GM23338 (cell line): Measurements from ENCODE around the gene TRAF5. TPM values are rescaled to one million over a fixed set of nuclear protein-coding genes. Genes with fewer than 3 reads are reported as not detected.

Source experiments
- ATAC-seq: fragments of 200-7000 bp; cut with Tn5 transposase; 3 replicates; pipeline ENCODE4 v1.9.1; 2020
- DNase-seq: peaks from one replicate; pipeline ENCODE4 v3.0.0-alpha.2; 2015; ENCODE audit warnings: low spot score
- H2AFZ ChIP-seq: fragments of 200-600 bp; sonication (generic); 2 replicates; pipeline ENCODE4 v1.8.0; 2016; ENCODE audit warnings: antibody characterized with exemption, mild to moderate bottlenecking, moderate library complexity
- H3F3A ChIP-seq: fragments of 200-600 bp; sonication (generic); replicated peaks from 2 replicates; pipeline ENCODE4 v1.8.0; 2017; ENCODE audit warnings: antibody characterized with exemption, mixed run types, low read depth
- H3K27ac ChIP-seq: fragments of 200-600 bp; sonication (generic); 2 replicates; pipeline ENCODE4 v1.6.1; 2016; ENCODE audit warnings: low read depth
- H3K27me3 ChIP-seq: fragments of 200-600 bp; sonication (generic); 2 replicates; pipeline ENCODE4 v1.8.0; 2016; ENCODE audit warnings: mild to moderate bottlenecking, mixed run types, moderate library complexity; ENCODE audit not compliant: insufficient read depth
- H3K36me3 ChIP-seq: fragments of 200-600 bp; sonication (generic); 2 replicates; pipeline ENCODE4 v1.8.0; 2016; ENCODE audit warnings: mild to moderate bottlenecking; ENCODE audit not compliant: insufficient read depth
- H3K4me1 ChIP-seq: fragments of 200-600 bp; sonication (generic); 2 replicates; pipeline ENCODE4 v1.8.0; 2016; ENCODE audit warnings: mild to moderate bottlenecking, moderate library complexity; ENCODE audit not compliant: insufficient read depth
- H3K4me2 ChIP-seq: fragments of 200-600 bp; sonication (generic); 2 replicates; pipeline ENCODE4 v1.7.1; 2017; ENCODE audit warnings: mixed run types
- H3K4me3 ChIP-seq: fragments of 200-600 bp; sonication (generic); 2 replicates; pipeline ENCODE4 v1.6.1; 2016; ENCODE audit warnings: mixed run types
- H3K79me2 ChIP-seq: fragments of 200-600 bp; sonication (generic); replicated peaks from 2 replicates; pipeline ENCODE4 v1.8.0; 2017; ENCODE audit warnings: mild to moderate bottlenecking; ENCODE audit not compliant: insufficient read depth
- H3K9me2 ChIP-seq: fragments of 200-600 bp; sonication (generic); 2 replicates; pipeline ENCODE4 v1.8.0; 2017; ENCODE audit not compliant: insufficient read depth
- H4K20me1 ChIP-seq: fragments of 200-600 bp; sonication (generic); replicated peaks from 2 replicates; pipeline ENCODE4 v1.8.0; 2017; ENCODE audit warnings: mild to moderate bottlenecking; ENCODE audit not compliant: insufficient read depth
- H3K27ac Mint-ChIP-seq: 2 replicates; pipeline ENCODE4 v1.8.0; 2020; ENCODE audit warnings: inconsistent platforms, mild to moderate bottlenecking, moderate library complexity, mixed read lengths
- H3K27me3 Mint-ChIP-seq: 3 replicates; pipeline ENCODE4 v1.8.0; 2022; ENCODE audit warnings: low read depth, mild to moderate bottlenecking, moderate library complexity, mixed read lengths, inconsistent platforms; ENCODE audit not compliant: insufficient read depth, poor library complexity
- H3K36me3 Mint-ChIP-seq: 3 replicates; pipeline ENCODE4 v1.8.0; 2021; ENCODE audit warnings: low read depth, mild to moderate bottlenecking, inconsistent platforms, moderate library complexity, mixed read lengths
- H3K4me1 Mint-ChIP-seq: 3 replicates; pipeline ENCODE4 v1.8.0; 2020; ENCODE audit warnings: mild to moderate bottlenecking, inconsistent platforms, mixed read lengths
- H3K4me3 Mint-ChIP-seq: 3 replicates; pipeline ENCODE4 v1.8.0; 2021; ENCODE audit warnings: moderate library complexity, mild to moderate bottlenecking, inconsistent platforms, mixed read lengths
- H3K9me3 Mint-ChIP-seq: 3 replicates; pipeline ENCODE4 v1.8.0; 2020; ENCODE audit warnings: moderate library complexity, mild to moderate bottlenecking, inconsistent platforms, mixed read lengths
- CREB1 ChIP-seq: fragments of 250-450 bp; sonication (Bioruptor Pico); IDR thresholded peaks from 2 replicates; pipeline ENCODE4 v1.5.0; 2020; ENCODE audit warnings: low read depth, mild to moderate bottlenecking, moderate library complexity
- EZH2 ChIP-seq: fragments of 200-600 bp; sonication (generic); IDR thresholded peaks from one replicate; pipeline ENCODE4 v1.8.0; 2017; ENCODE audit warnings: antibody characterized with exemption, mild to moderate bottlenecking, low read depth; ENCODE audit not compliant: unreplicated experiment
- EZH2phosphoT487 ChIP-seq: fragments of 200-600 bp; sonication (generic); IDR thresholded peaks from one replicate; pipeline ENCODE4 v1.8.1; 2018; ENCODE audit warnings: antibody characterized with exemption; ENCODE audit not compliant: unreplicated experiment
- JUNB ChIP-seq: IDR thresholded peaks from one replicate; pipeline ENCODE4 v1.6.1; 2016; ENCODE audit warnings: antibody characterized with exemption; ENCODE audit not compliant: unreplicated experiment
- NANOG ChIP-seq: IDR thresholded peaks from 2 replicates; pipeline ENCODE4 v1.6.1; 2016; ENCODE audit warnings: antibody characterized with exemption, borderline replicate concordance
- POLR2AphosphoS5 ChIP-seq: IDR thresholded peaks from 2 replicates; pipeline ENCODE4 v1.6.1; 2016; ENCODE audit warnings: antibody characterized with exemption, low read depth
- STAT1 ChIP-seq: IDR thresholded peaks from one replicate; pipeline ENCODE4 v1.6.1; 2016; ENCODE audit warnings: antibody characterized with exemption; ENCODE audit not compliant: unreplicated experiment
- ZNF114 ChIP-seq: fragments of 250-450 bp; sonication (Bioruptor Pico); IDR thresholded peaks from 2 replicates; pipeline ENCODE4 v1.5.0; 2020; ENCODE audit warnings: mild to moderate bottlenecking, moderate library complexity
- ZNF331 ChIP-seq: fragments of 250-450 bp; sonication (Bioruptor Pico); IDR thresholded peaks from 2 replicates; pipeline ENCODE4 v1.5.0; 2020; ENCODE audit warnings: low read depth, mild to moderate bottlenecking, moderate library complexity
- polyA plus RNA-seq: library from polyadenylated mRNA; unstranded; fragments of >200 nt; fragmentation: Nextera tagmentation; extraction: Ambion mirVana; gene quantifications from 2 replicates; pipeline ENCODE4 v1.2.1, GENCODE V29; 2016
- total RNA-seq: library from RNA; depleted of rRNA; stranded (reverse); fragments of >200 nt; shearing (Covaris generic); gene quantifications from 2 replicates; pipeline ENCODE4 v1.2.3, GENCODE V29; 2014
- TF ChIP-seq, protein P1 (sequence below): IDR thresholded peaks from 2 replicates; pipeline ENCODE4 v1.6.1; 2016; ENCODE audit warnings: antibody characterized with exemption
- TF ChIP-seq, protein P2 (sequence below), 2 experiments: fragments of 200-600 bp in 1 of 2; sonication (generic) in 1 of 2; conservative IDR thresholded peaks; 2 replicates each; pipeline versions ENCODE4 v1.5.1 to v1.6.1; 2016 to 2017; ENCODE audit warnings: antibody characterized with exemption in 2 of 2, low read depth in 2 of 2, mild to moderate bottlenecking in 2 of 2, moderate library complexity in 1 of 2
- TF ChIP-seq, protein P3 (sequence below): fragments of 250-450 bp; sonication (Bioruptor Pico); IDR thresholded peaks from 2 replicates; pipeline ENCODE4 v1.5.0; 2020; ENCODE audit warnings: mild to moderate bottlenecking, moderate library complexity
- TF ChIP-seq, protein P4 (sequence below): IDR thresholded peaks from one replicate; pipeline ENCODE4 v1.6.1; 2018; ENCODE audit warnings: antibody characterized with exemption; ENCODE audit not compliant: unreplicated experiment

TRAF5 gene
- total and polyA plus RNA-seq, 2 experiments from 2014 or later = 9.2 to 18.9 TPM

DNA sequence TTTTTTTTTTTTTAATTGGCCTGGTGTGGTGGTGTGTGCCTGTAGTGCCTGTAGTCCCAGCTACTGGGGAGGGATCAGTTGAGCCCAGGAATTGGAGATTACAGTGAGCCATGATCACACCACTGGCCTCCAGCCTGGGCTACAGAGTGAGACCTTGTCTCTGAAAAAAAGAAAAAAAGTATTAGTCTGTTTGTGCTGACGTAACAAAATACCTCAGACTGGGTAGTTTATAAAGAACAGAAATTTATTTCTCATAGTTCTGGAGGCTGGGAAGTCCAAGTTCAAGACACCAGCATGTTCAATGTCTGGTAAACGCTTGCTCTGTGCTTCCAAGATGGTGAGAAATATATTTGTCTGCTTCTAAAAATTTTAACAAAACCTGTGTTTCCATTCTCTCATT, 25.8 kb downstream of the TRAF5 start:
- Histone ChIP-seq H3K4me1 (no peaks in the 10 kb centered on the region), H3F3A (no peaks in the 10 kb centered on the region), H3K36me3 (no peaks in the 10 kb centered on the region), H3K4me3 (no peak overlapping the region), H3K4me2 (no peak overlapping the region), H3K79me2 (no peaks in the 10 kb centered on the region), H4K20me1 (no peaks in the 10 kb centered on the region; the same call in 1 of the 2 replicates), H2AFZ (no peak overlapping the region), H3K9me2 (no peaks in the 10 kb centered on the region), H3K27ac (no peak overlapping the region), H3K27me3 (no peaks in the 10 kb centered on the region)
- H3K27ac Mint-ChIP-seq = no peak overlapping the region
- peaks cover 18% of the 10 kb centered on the region for H3K9me3 Mint-ChIP-seq
- 0 out of 3 replicates have a peak, but pooled peaks cover 2% of the 10 kb centered on the region for H3K4me1 Mint-ChIP-seq
- TF ChIP-seq, protein P1, sequence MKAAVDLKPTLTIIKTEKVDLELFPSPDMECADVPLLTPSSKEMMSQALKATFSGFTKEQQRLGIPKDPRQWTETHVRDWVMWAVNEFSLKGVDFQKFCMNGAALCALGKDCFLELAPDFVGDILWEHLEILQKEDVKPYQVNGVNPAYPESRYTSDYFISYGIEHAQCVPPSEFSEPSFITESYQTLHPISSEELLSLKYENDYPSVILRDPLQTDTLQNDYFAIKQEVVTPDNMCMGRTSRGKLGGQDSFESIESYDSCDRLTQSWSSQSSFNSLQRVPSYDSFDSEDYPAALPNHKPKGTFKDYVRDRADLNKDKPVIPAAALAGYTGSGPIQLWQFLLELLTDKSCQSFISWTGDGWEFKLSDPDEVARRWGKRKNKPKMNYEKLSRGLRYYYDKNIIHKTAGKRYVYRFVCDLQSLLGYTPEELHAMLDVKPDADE = no peak
- TF ChIP-seq NANOG (no peak), EZH2phosphoT487 (no peak), EZH2 (no peak), JUNB (no peak), ZNF331 (CRISPR knock-in tag) (no peak), POLR2AphosphoS5 (no peak), ZNF114 (CRISPR knock-in tag) (no peak), STAT1 (no peak), CREB1 (CRISPR knock-in tag) (no peak)
- TF ChIP-seq, protein P2, sequence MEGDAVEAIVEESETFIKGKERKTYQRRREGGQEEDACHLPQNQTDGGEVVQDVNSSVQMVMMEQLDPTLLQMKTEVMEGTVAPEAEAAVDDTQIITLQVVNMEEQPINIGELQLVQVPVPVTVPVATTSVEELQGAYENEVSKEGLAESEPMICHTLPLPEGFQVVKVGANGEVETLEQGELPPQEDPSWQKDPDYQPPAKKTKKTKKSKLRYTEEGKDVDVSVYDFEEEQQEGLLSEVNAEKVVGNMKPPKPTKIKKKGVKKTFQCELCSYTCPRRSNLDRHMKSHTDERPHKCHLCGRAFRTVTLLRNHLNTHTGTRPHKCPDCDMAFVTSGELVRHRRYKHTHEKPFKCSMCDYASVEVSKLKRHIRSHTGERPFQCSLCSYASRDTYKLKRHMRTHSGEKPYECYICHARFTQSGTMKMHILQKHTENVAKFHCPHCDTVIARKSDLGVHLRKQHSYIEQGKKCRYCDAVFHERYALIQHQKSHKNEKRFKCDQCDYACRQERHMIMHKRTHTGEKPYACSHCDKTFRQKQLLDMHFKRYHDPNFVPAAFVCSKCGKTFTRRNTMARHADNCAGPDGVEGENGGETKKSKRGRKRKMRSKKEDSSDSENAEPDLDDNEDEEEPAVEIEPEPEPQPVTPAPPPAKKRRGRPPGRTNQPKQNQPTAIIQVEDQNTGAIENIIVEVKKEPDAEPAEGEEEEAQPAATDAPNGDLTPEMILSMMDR (conservative IDR thresholded peaks at IDR 0.05; ENCODE audit: low read depth in 2 of 2) = no peak
- TF ChIP-seq, protein P3, sequence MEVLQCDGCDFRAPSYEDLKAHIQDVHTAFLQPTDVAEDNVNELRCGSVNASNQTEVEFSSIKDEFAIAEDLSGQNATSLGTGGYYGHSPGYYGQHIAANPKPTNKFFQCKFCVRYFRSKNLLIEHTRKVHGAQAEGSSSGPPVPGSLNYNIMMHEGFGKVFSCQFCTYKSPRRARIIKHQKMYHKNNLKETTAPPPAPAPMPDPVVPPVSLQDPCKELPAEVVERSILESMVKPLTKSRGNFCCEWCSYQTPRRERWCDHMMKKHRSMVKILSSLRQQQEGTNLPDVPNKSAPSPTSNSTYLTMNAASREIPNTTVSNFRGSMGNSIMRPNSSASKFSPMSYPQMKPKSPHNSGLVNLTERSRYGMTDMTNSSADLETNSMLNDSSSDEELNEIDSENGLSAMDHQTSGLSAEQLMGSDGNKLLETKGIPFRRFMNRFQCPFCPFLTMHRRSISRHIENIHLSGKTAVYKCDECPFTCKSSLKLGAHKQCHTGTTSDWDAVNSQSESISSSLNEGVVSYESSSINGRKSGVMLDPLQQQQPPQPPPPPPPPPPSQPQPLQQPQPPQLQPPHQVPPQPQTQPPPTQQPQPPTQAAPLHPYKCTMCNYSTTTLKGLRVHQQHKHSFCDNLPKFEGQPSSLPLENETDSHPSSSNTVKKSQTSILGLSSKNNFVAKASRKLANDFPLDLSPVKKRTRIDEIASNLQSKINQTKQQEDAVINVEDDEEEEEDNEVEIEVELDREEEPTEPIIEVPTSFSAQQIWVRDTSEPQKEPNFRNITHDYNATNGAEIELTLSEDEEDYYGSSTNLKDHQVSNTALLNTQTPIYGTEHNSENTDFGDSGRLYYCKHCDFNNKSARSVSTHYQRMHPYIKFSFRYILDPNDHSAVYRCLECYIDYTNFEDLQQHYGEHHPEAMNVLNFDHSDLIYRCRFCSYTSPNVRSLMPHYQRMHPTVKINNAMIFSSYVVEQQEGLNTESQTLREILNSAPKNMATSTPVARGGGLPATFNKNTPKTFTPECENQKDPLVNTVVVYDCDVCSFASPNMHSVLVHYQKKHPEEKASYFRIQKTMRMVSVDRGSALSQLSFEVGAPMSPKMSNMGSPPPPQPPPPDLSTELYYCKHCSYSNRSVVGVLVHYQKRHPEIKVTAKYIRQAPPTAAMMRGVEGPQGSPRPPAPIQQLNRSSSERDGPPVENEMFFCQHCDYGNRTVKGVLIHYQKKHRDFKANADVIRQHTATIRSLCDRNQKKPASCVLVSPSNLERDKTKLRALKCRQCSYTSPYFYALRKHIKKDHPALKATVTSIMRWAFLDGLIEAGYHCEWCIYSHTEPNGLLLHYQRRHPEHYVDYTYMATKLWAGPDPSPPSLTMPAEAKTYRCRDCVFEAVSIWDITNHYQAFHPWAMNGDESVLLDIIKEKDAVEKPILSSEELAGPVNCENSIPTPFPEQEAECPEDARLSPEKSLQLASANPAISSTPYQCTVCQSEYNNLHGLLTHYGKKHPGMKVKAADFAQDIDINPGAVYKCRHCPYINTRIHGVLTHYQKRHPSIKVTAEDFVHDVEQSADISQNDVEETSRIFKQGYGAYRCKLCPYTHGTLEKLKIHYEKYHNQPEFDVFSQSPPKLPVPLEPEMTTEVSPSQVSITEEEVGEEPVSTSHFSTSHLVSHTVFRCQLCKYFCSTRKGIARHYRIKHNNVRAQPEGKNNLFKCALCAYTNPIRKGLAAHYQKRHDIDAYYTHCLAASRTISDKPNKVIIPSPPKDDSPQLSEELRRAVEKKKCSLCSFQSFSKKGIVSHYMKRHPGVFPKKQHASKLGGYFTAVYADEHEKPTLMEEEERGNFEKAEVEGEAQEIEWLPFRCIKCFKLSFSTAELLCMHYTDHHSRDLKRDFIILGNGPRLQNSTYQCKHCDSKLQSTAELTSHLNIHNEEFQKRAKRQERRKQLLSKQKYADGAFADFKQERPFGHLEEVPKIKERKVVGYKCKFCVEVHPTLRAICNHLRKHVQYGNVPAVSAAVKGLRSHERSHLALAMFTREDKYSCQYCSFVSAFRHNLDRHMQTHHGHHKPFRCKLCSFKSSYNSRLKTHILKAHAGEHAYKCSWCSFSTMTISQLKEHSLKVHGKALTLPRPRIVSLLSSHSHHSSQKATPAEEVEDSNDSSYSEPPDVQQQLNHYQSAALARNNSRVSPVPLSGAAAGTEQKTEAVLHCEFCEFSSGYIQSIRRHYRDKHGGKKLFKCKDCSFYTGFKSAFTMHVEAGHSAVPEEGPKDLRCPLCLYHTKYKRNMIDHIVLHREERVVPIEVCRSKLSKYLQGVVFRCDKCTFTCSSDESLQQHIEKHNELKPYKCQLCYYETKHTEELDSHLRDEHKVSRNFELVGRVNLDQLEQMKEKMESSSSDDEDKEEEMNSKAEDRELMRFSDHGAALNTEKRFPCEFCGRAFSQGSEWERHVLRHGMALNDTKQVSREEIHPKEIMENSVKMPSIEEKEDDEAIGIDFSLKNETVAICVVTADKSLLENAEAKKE = no peak
- TF ChIP-seq, protein P4, sequence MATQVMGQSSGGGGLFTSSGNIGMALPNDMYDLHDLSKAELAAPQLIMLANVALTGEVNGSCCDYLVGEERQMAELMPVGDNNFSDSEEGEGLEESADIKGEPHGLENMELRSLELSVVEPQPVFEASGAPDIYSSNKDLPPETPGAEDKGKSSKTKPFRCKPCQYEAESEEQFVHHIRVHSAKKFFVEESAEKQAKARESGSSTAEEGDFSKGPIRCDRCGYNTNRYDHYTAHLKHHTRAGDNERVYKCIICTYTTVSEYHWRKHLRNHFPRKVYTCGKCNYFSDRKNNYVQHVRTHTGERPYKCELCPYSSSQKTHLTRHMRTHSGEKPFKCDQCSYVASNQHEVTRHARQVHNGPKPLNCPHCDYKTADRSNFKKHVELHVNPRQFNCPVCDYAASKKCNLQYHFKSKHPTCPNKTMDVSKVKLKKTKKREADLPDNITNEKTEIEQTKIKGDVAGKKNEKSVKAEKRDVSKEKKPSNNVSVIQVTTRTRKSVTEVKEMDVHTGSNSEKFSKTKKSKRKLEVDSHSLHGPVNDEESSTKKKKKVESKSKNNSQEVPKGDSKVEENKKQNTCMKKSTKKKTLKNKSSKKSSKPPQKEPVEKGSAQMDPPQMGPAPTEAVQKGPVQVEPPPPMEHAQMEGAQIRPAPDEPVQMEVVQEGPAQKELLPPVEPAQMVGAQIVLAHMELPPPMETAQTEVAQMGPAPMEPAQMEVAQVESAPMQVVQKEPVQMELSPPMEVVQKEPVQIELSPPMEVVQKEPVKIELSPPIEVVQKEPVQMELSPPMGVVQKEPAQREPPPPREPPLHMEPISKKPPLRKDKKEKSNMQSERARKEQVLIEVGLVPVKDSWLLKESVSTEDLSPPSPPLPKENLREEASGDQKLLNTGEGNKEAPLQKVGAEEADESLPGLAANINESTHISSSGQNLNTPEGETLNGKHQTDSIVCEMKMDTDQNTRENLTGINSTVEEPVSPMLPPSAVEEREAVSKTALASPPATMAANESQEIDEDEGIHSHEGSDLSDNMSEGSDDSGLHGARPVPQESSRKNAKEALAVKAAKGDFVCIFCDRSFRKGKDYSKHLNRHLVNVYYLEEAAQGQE = no peak
- H3K27me3 Mint-ChIP-seq = peaks cover 5% of the 10 kb centered on the region
- DNase-seq = no peak
- ATAC-seq = no peak
- H3K36me3 Mint-ChIP-seq = peaks cover 21% of the 10 kb centered on the region
- no peak overlapping the region for H3K4me3 Mint-ChIP-seq
